Neuronal stem cell (in vitro differentiated cells): ENCODE results near the gene TBC1D20.

Experiments used
- DNase-seq: peaks from one replicate; pipeline ENCODE4 v3.0.0-alpha.2; 2013; ENCODE audit warnings: low spot score
- H2AFZ ChIP-seq: one replicate; pipeline ENCODE4 v1.6.1; 2013; ENCODE audit warnings: mild to moderate bottlenecking, low read length, inconsistent platforms
- H2AK5ac ChIP-seq: 2 replicates; pipeline ENCODE4 v1.6.1; 2013; ENCODE audit warnings: low read depth, mild to moderate bottlenecking, inconsistent platforms, low read length, moderate library complexity, mixed read lengths
- H2BK120ac ChIP-seq: 2 replicates; pipeline ENCODE4 v1.6.1; 2013; ENCODE audit warnings: low read depth, mild to moderate bottlenecking, inconsistent platforms, low read length, moderate library complexity, mixed read lengths
- H2BK12ac ChIP-seq: one replicate; pipeline ENCODE4 v1.6.1; 2013; ENCODE audit warnings: low read length, inconsistent platforms
- H2BK15ac ChIP-seq: 2 replicates; pipeline ENCODE4 v1.6.1; 2013; ENCODE audit warnings: mild to moderate bottlenecking, low read length, inconsistent platforms, mixed read lengths
- H2BK5ac ChIP-seq: one replicate; pipeline ENCODE4 v1.6.1; 2013; ENCODE audit warnings: inconsistent platforms, mild to moderate bottlenecking, low read length, moderate library complexity
- H3K14ac ChIP-seq: one replicate; pipeline ENCODE4 v1.6.1; 2013; ENCODE audit warnings: low read length, inconsistent platforms
- H3K18ac ChIP-seq: 2 replicates; pipeline ENCODE4 v1.6.1; 2013; ENCODE audit warnings: low read length, inconsistent platforms
- H3K23ac ChIP-seq: 2 replicates; pipeline ENCODE4 v1.6.1; 2013; ENCODE audit warnings: low read depth, mild to moderate bottlenecking, mixed read lengths, low read length, inconsistent platforms; ENCODE audit not compliant: poor library complexity
- H3K27ac ChIP-seq: replicated peaks from 3 replicates; pipeline ENCODE4 v1.5.1; 2013; ENCODE audit warnings: low read length, inconsistent platforms
- H3K27me3 ChIP-seq, 3 experiments: 2 replicates each; pipeline ENCODE4 v1.6.1; 2013; ENCODE audit warnings: low read length in 3 of 3, mild to moderate bottlenecking in 2 of 3, inconsistent platforms in 1 of 3, low read depth in 1 of 3, mixed read lengths in 1 of 3, moderate library complexity in 1 of 3; ENCODE audit not compliant: control insufficient read depth in 3 of 3, insufficient read depth in 3 of 3
- H3K36me3 ChIP-seq, 2 donors: replicated peaks in 1 of 2; 2 replicates each; pipeline ENCODE4 v1.6.1; 2013; ENCODE audit warnings: low read length in 2 of 2; ENCODE audit not compliant: control insufficient read depth in 2 of 2, insufficient read depth in 2 of 2
- H3K4ac ChIP-seq: 2 replicates; pipeline ENCODE4 v1.6.1; 2013; ENCODE audit warnings: inconsistent platforms, mild to moderate bottlenecking, low read length, moderate library complexity
- H3K4me1 ChIP-seq, 2 donors: 1 replicate in 1 of 2; 2 replicates in 1 of 2; pipeline ENCODE4 v1.6.1; 2013; ENCODE audit warnings: low read length in 2 of 2, low read depth in 1 of 2; ENCODE audit not compliant: control insufficient read depth in 2 of 2, insufficient read depth in 1 of 2
- H3K4me2 ChIP-seq: one replicate; pipeline ENCODE4 v1.6.1; 2013; ENCODE audit warnings: mild to moderate bottlenecking, low read length, inconsistent platforms; ENCODE audit not compliant: insufficient read depth, poor library complexity, severe bottlenecking
- H3K4me3 ChIP-seq, 2 donors: 2 replicates each; pipeline ENCODE4 v1.5.1; 2013; ENCODE audit warnings: low read length in 2 of 2, mild to moderate bottlenecking in 2 of 2, inconsistent platforms in 1 of 2, moderate library complexity in 1 of 2
- H3K79me1 ChIP-seq: one replicate; pipeline ENCODE4 v1.6.1; 2013; ENCODE audit warnings: low read depth, mild to moderate bottlenecking, inconsistent platforms, low read length, moderate library complexity
- H3K9ac ChIP-seq: one replicate; pipeline ENCODE4 v1.6.1; 2013; ENCODE audit warnings: mild to moderate bottlenecking, low read depth, low read length, inconsistent platforms; ENCODE audit not compliant: poor library complexity
- H3K9me3 ChIP-seq, 2 donors: replicated peaks in 1 of 2; 2 replicates each; pipeline versions ENCODE3 to v1.6.1; 2013; ENCODE audit warnings: low read length in 2 of 2, mild to moderate bottlenecking in 2 of 2, inconsistent platforms in 1 of 2, low read depth in 1 of 2, mixed read lengths in 1 of 2, moderate library complexity in 1 of 2; ENCODE audit not compliant: control insufficient read depth in 2 of 2, insufficient read depth in 1 of 2
- H4K8ac ChIP-seq: one replicate; pipeline ENCODE4 v1.6.1; 2013; ENCODE audit warnings: low read depth, mild to moderate bottlenecking, inconsistent platforms, low read length, moderate library complexity
- H4K91ac ChIP-seq: one replicate; pipeline ENCODE4 v1.6.1; 2013; ENCODE audit warnings: low read length, low read depth, mild to moderate bottlenecking, inconsistent platforms; ENCODE audit not compliant: poor library complexity
- WGBS, 2 donors: extraction: QIAGEN DNeasy Blood & Tissue Kit; methylation state at CpG; one replicate each; pipeline ENCODE4 v1.1.7; 2013; ENCODE audit warnings: missing lambda C conversion rate in 2 of 2, mixed read lengths in 1 of 2; ENCODE audit not compliant: insufficient read length in 2 of 2, insufficient replicate concordance in 1 of 2; ENCODE audit errors: extremely low coverage in 2 of 2; 5-methylcytosine and 5-hydroxymethylcytosine counted together

TBC1D20 gene

GRCh38 chr20:497979-498378, 35.6 kb upstream of the TBC1D20 start:
- Histone ChIP-seq H3K14ac (no peak overlapping the region), H4K91ac (no peak overlapping the region), H2AFZ (no peak overlapping the region), H3K36me3 (peaks cover 42 to 95% of the 10 kb centered on the region in 2 donors), H3K23ac (no peak overlapping the region), H3K9ac (no peak overlapping the region), H2BK12ac (no peak overlapping the region), H2BK15ac (no peak overlapping the region), H4K8ac (no peak overlapping the region), H3K79me1 (peaks cover under 1% of the 10 kb centered on the region), H3K27me3 (no peaks in the 10 kb centered on the region), H2BK5ac (no peak overlapping the region), H2AK5ac (no peak overlapping the region), H3K9me3 (no peaks in the 10 kb centered on the region), H3K18ac (no peak overlapping the region), H3K4me3 (no peak overlapping the region), H3K4ac (no peak overlapping the region), H3K27ac (no peak overlapping the region), H2BK120ac (no peak overlapping the region), H3K4me1 (no peaks in the 10 kb centered on the region), H3K4me2 (no peak overlapping the region)
- no peak for DNase-seq
- no CpG with 5 or more reads among the region's 2 CpGs for WGBS, 2 donors

DNA sequence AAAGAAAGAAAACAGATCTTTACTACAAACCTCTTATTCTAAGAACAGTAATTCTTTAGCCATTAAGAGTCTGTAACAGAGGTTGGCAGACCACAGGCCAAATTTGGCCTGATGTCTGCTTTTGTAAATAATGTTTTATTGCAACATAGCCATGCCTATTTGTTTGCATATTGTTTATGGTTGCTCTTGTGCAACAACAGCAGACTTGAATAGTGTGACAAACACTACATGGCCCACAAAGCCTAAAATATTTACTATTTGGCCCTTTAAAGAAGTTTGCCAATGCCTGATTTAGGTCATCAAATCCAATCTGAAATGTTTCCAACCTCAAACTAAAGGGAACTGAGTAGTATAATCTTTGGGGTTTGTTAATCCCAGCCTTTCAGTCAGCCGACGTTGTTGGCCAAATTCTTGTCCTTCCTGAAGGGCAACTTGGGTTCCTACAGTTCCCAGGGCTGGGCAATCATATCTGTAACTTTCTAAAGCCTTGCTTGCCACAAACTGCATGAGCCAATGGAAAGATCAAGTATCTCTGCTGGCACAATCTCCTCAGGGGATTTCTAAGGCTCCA, 33.9 kb upstream of the TBC1D20 start:
- H2BK120ac ChIP-seq, result no peak overlapping the region
- peaks cover 41 to 95% of the 10 kb centered on the region in 2 donors for H3K36me3 ChIP-seq
- no peak overlapping the region for H2BK15ac ChIP-seq
- H3K4me1 ChIP-seq, result no peaks in the 10 kb centered on the region
- H2AFZ ChIP-seq, result no peak overlapping the region
- no peak overlapping the region for H2AK5ac ChIP-seq
- no peak overlapping the region for H4K8ac ChIP-seq
- H2BK12ac ChIP-seq, result no peak overlapping the region
- H3K18ac ChIP-seq, result no peak overlapping the region
- no peak overlapping the region for H2BK5ac ChIP-seq
- H4K91ac ChIP-seq, result no peak overlapping the region
- H3K14ac ChIP-seq, result no peak overlapping the region
- H3K4me2 ChIP-seq, result no peak overlapping the region
- WGBS, 2 donors, result no CpG with 5 or more reads among the region's 2 CpGs
- no peak for DNase-seq
- no peak overlapping the region for H3K4me3 ChIP-seq
- no peak overlapping the region for H3K9ac ChIP-seq
- no peaks in the 10 kb centered on the region for H3K9me3 ChIP-seq
- no peaks in the 10 kb centered on the region for H3K79me1 ChIP-seq
- H3K4ac ChIP-seq, result no peak overlapping the region
- H3K27ac ChIP-seq, result no peak overlapping the region
- no peaks in the 10 kb centered on the region for H3K27me3 ChIP-seq
- no peak overlapping the region for H3K23ac ChIP-seq

- Histone ChIP-seq H2BK12ac (no peak overlapping the region), H2BK120ac (no peak overlapping the region), H3K36me3 (peaks cover 41 to 97% of the 10 kb centered on the region in 2 donors), H3K23ac (no peak overlapping the region), H4K91ac (no peak overlapping the region), H2BK15ac (no peak overlapping the region), H3K4me3 (no peak overlapping the region), H3K4ac (no peak overlapping the region), H3K79me1 (no peaks in the 10 kb centered on the region), H3K27ac (no peak overlapping the region), H3K9ac (no peak overlapping the region), H3K9me3 (no peaks in the 10 kb centered on the region), H3K4me2 (no peak overlapping the region), H2AFZ (no peak overlapping the region), H3K14ac (no peak overlapping the region), H3K18ac (no peak overlapping the region), H4K8ac (no peak overlapping the region), H2BK5ac (no peak overlapping the region), H3K27me3 (no peaks in the 10 kb centered on the region), H2AK5ac (no peak overlapping the region), H3K4me1 (no peaks in the 10 kb centered on the region)
- no peak for DNase-seq
- WGBS, 2 donors, result no CpG with 5 or more reads among the region's 5 CpGs
These were observed 29.8 kb upstream of the TBC1D20 start for GRCh38 chr20:492159-492558.

GRCh38 chr20:487655-488054, 25.3 kb upstream of the TBC1D20 start:
- no peaks in the 10 kb centered on the region for H3K79me1 ChIP-seq
- no peak overlapping the region for H3K4ac ChIP-seq
- H3K9me3 ChIP-seq, result no peaks in the 10 kb centered on the region
- H3K4me1 ChIP-seq, result no peaks in the 10 kb centered on the region
- H3K18ac ChIP-seq, result no peak overlapping the region
- H3K4me2 ChIP-seq, result no peak overlapping the region
- no peak overlapping the region for H2BK12ac ChIP-seq
- H3K4me3 ChIP-seq, result no peak overlapping the region
- no peak overlapping the region for H4K8ac ChIP-seq
- DNase-seq, result no peak
- H2AFZ ChIP-seq, result no peak overlapping the region
- no peak overlapping the region for H2BK15ac ChIP-seq
- H2BK120ac ChIP-seq, result no peak overlapping the region
- H2BK5ac ChIP-seq, result no peak overlapping the region
- H3K9ac ChIP-seq, result no peak overlapping the region
- no peak overlapping the region for H3K27ac ChIP-seq
- no CpG with 5 or more reads among the region's 4 CpGs for WGBS, 2 donors
- H4K91ac ChIP-seq, result no peak overlapping the region
- H3K23ac ChIP-seq, result no peak overlapping the region
- H3K27me3 ChIP-seq, result no peaks in the 10 kb centered on the region
- peaks cover 39 to 97% of the 10 kb centered on the region in 2 donors for H3K36me3 ChIP-seq
- no peak overlapping the region for H2AK5ac ChIP-seq
- no peak overlapping the region for H3K14ac ChIP-seq
